H1 (cell line): ENCODE data around the gene ZBTB24. TPM values are rescaled to one million over a fixed set of nuclear protein-coding genes. Genes with fewer than 3 reads are reported as not detected.
A peak's percentile ranks its signal among the peaks of the same experiment; 100 is the strongest.

ENCODE experiments used
- ATF3 ChIP-seq: IDR thresholded peaks from 2 replicates; pipeline ENCODE4 v1.6.1; 2011; ENCODE audit warnings: low read depth, mild to moderate bottlenecking, low read length; ENCODE audit not compliant: insufficient read depth
- CEBPB ChIP-seq: IDR thresholded peaks from 2 replicates; pipeline ENCODE4 v1.6.1; 2012; ENCODE audit warnings: low read depth, low read length
- CHD1 ChIP-seq: IDR thresholded peaks from 2 replicates; pipeline ENCODE4 v1.6.1; 2012; ENCODE audit warnings: low read depth, low read length, improper control_type of control experiment
- CHD7 ChIP-seq: fragments of 300-600 bp; sonication (generic); IDR thresholded peaks from 2 replicates; pipeline ENCODE4 v1.7.1; 2012; ENCODE audit warnings: low read length, moderate library complexity, mild to moderate bottlenecking, inconsistent platforms; ENCODE audit not compliant: insufficient replicate concordance
- EGR1 ChIP-seq: IDR thresholded peaks from 2 replicates; pipeline ENCODE4 v1.6.1; 2011; ENCODE audit warnings: low read depth, low read length, borderline replicate concordance
- GTF2F1 ChIP-seq: IDR thresholded peaks from 2 replicates; pipeline ENCODE4 v1.6.1; 2012; ENCODE audit warnings: low read depth, low read length, improper control_type of control experiment, borderline replicate concordance
- KDM4A ChIP-seq: IDR thresholded peaks from one replicate; pipeline ENCODE4 v1.7.1; 2012; ENCODE audit warnings: low read depth, mild to moderate bottlenecking, moderate library complexity, low read length, inconsistent platforms; ENCODE audit not compliant: severe bottlenecking
- SAP30 ChIP-seq: fragments of 300-600 bp; sonication (generic); IDR thresholded peaks from 2 replicates; pipeline ENCODE4 v1.7.1; 2012; ENCODE audit warnings: low read length, moderate library complexity, mild to moderate bottlenecking, inconsistent platforms; ENCODE audit not compliant: insufficient read depth, insufficient replicate concordance
- SP4 ChIP-seq: IDR thresholded peaks from 2 replicates; pipeline ENCODE4 v1.6.1; 2012; ENCODE audit warnings: low read length, inconsistent platforms
- TAF1 ChIP-seq: IDR thresholded peaks from 2 replicates; pipeline ENCODE4 v1.6.1; 2011; ENCODE audit warnings: mild to moderate bottlenecking, low read depth, low read length
- polyA plus RNA-seq, 7 experiments: library from polyadenylated mRNA; depleted of rRNA in 3 of 7; stranded (reverse) in 5 of 7; unstranded in 2 of 7; fragments of >200 nt in 5 of 7; fragments of 200-250 nt in 2 of 7; gene quantifications; 1 replicate in 5 of 7; 2 replicates in 1 of 7; 4 replicates in 1 of 7; pipeline versions ENCODE4 v1.2.1 to v1.2.3, GENCODE V29; 2011 to 2013; ENCODE audit warnings: missing spikeins in 2 of 7, mixed read lengths in 2 of 7
- total RNA-seq: library from RNA; stranded (reverse); fragmentation: NEBNext Ultra II Directional; extraction: Animal tissue kit (Norgen Biotek cat#: 25700); gene quantifications from 2 replicates; pipeline ENCODE4 v1.2.1, GENCODE V29; 2021

The ZBTB24 gene
- total and polyA plus RNA-seq, 2 of the 8 experiments (the other 6 are each of a cell fraction or from before 2014, with no cell fraction given): 7.5 to 21.0 TPM

GRCh38 chr6:109455437-109456110, 27.4 kb downstream of the ZBTB24 start, which contains the start of gene MICAL1 (continued):
- no peak for TF ChIP-seq CHD7
- TF ChIP-seq ATF3: no peak
- TF ChIP-seq SP4: no peak
- TF ChIP-seq TAF1: no peak
- no peak for TF ChIP-seq CHD1
- no peak for TF ChIP-seq GTF2F1
- no peak for TF ChIP-seq CEBPB
- peak; percentile 93 for TF ChIP-seq KDM4A
- 0 out of 2 replicates have a peak, but pooled peaks have one; percentile 11 for TF ChIP-seq EGR1
- no peak for TF ChIP-seq SAP30
